NCI-H226 (cell line): ENCODE results near the gene MCC.

Experiments used
- DNase-seq: peaks from one replicate; pipeline ENCODE4 v3.0.0-alpha.2; 2015

The MCC gene

GRCh38 chr5:113040672-113041260, 447.5 kb downstream of the MCC start:
- DNase-seq: no peak

GRCh38 chr5:113039934-113040285, 448.3 kb downstream of the MCC start:
- no peak for DNase-seq

DNA sequence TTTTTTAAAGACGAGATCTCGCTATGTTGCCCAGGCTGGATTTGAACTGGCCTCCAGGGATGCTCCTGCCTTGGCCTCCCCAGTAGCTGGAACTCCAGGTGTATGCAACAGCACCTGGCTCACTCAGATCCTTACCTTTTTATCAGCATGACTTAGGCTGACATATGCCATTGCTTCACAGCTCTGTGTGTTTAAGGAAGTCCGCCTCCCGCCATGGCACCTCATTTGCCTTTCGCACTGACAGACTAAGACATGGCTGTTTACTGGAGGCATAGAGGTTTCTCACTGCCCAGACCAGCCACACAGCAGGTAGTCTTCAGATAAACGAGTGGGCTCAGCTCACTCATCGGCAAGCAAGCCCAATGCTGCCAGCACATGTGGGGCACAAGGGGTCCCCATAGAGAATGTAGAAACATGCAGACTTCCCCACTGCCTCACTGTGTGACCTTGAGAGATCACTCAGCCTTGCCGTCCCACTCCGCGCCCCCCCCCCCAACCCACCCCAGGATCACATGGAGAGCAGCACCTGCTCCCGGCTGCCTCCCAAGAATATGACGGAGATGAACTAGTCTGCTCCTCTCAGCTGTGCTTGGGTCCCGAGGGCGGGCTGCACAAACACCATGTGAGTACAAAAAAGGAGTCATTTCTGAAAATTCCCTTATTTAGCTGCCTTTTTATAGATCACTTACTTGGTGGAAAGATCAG, 448.9 kb downstream of the MCC start:
- DNase-seq: no peak

- no peak for DNase-seq
These were observed 449.5 kb downstream of the MCC start for GRCh38 chr5:113038714-113039113.

- no peak for DNase-seq
These were observed 450.1 kb downstream of the MCC start for GRCh38 chr5:113038136-113038535.

- no peak for DNase-seq
These were observed 451.4 kb downstream of the MCC start for GRCh38 chr5:113036826-113037225.

- DNase-seq: no peak
These were observed 451.9 kb downstream of the MCC start for GRCh38 chr5:113036321-113036720.

- DNase-seq: no peak
These were observed 453.2 kb downstream of the MCC start for GRCh38 chr5:113035096-113035495.

GRCh38 chr5:113034182-113034773, 454.0 kb downstream of the MCC start:
- peak; percentile 66 for DNase-seq

DNA sequence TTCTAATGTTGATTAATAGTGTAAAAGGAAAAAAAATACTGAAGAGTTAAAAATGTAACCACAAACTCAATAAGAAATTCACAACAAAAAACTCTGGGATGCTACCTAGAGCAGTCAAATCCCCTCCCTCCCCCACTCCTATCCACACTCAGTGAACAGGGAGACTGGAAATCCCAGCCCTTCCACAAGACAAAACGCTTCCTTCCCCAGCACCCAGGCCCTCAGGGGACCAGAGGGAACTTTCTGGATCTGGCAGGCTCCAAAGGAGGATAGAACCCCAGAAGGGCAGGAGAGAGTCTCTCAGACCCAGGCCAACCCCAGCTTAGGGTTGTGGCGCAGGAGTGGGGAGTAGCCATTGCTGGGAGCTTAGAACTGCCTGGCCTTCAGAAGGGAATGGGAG, 456.7 kb downstream of the MCC start:
- no peak for DNase-seq

- DNase-seq: no peak
These were observed 457.1 kb downstream of the MCC start for GRCh38 chr5:113031104-113031503.

DNA sequence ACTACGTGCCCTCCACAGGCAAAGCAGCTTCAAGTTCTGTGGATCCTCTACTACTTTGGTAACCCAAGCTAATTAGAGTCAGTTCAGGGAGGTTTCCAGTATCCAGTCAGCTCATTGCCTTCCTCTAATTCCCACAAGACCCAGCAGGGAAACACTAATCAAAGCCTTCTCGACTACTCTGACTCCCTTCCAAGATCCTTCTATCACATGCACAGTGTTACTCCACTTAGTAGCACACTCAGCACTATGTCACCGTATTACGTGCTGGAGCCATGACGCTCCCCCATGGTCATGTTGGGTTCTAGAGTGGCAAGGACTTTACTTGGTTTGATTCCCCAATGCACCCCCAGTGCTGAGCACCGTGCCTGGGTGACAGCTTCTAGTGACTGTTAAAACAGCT, 458.6 kb downstream of the MCC start:
- no peak for DNase-seq

DNA sequence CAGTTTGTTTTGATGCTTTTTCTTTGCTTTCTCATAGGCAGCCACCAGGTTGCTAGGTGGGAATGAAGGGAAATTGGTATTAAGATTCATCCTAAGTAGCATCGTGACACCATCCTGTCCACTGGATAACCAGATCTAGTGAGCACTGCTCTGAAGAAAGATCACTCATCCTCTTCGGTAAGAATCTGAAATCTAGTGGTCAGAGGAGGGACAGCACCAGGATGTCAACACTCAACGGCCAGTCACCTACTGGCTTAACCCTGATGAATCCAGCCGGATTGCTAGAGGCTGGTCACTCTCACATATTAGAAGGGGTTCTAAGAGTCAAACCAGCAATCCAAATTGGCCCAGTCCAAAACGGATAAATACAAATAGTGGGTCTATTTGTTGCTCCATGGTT, 460.8 kb downstream of the MCC start:
- DNase-seq: no peak

GRCh38 chr5:113027015-113027414, 461.2 kb downstream of the MCC start:
- DNase-seq: no peak

- DNase-seq: no peak
These were observed 462.0 kb downstream of the MCC start for GRCh38 chr5:113026211-113026610.

GRCh38 chr5:113025596-113025995, 462.7 kb downstream of the MCC start:
- no peak for DNase-seq

- DNase-seq: no peak
These were observed 464.1 kb downstream of the MCC start for GRCh38 chr5:113024076-113024697.

- no peak for DNase-seq
These were observed 465.6 kb downstream of the MCC start for GRCh38 chr5:113022661-113023060.

DNA sequence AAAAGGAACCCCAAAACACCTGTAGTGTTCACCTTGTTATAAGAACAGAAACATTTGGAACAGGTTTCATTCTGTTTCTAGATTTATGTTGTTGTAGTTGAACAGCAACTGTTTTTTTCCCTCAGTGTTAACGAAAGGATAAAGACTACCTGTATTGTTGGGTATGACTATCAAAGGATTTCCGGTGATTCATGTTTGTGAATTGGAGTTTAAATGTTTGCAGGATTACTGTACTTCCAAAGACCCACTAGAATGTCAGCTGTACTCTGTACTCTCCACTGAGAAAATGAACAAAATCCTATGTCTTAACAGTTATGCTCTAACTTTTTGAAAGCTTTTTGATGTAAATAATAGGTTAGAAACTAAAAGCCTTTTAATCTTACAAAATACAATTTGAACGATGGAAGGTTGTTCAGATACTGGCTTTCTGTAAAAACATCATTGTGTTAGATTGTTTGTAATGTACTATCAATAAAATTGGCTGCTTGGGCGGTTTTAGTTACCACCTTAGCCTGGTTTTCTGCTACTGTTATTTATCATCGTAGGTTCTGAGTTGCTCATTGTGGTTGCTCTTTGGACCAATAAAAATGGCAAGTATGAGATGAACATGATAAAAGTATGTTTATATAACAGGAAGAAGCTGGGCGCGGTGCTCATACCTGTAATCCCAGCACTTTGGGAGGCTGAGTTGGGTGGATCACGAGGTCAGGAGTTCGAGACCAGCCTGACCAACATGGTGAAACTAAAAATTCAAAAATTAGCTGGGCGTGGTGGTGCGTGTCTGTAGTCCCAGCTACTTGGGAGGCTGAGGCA, 467.6 kb downstream of the MCC start:
- DNase-seq: peak; percentile 88

- DNase-seq: peak; percentile 86
These were observed 470.2 kb downstream of the MCC start for GRCh38 chr5:113017881-113018635.

DNA sequence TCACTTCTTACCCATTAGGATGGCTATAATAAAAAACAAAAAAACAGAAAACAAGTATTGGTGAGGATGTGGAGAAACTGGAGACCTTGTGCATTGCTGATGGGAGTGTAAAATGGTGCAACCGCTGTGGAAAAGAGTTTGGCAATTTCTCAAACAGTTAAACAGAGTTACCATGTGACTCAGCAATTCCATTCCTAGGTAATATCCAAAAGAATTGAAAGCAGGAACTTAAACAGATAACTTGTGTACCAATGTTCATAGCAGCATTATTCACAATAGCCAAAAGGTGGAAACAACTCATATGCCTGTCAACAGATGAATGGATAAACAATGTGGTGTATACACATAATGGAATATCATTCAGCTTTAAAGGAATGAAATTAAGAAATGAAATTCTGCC, 482.8 kb downstream of the MCC start:
- peak; percentile 66 for DNase-seq

DNA sequence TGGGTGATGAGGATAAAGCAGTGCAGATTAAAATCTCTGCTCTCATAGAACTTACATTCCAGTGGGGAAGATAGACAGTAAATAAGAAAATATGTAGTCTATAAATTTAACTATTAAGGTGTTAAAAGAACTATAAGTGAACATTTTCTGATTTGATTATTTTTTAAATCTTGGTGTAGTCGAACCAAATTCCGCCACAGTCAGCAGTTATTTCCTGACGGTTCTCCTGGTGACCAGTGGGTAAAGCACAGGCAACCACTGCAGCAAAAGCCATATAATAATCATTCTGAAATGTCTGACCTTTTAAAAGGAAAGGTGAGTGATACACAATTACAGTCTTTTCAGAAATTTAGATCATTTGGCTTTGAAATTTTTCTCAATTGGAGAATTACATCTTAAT, 484.5 kb downstream of the MCC start:
- no peak for DNase-seq

DNA sequence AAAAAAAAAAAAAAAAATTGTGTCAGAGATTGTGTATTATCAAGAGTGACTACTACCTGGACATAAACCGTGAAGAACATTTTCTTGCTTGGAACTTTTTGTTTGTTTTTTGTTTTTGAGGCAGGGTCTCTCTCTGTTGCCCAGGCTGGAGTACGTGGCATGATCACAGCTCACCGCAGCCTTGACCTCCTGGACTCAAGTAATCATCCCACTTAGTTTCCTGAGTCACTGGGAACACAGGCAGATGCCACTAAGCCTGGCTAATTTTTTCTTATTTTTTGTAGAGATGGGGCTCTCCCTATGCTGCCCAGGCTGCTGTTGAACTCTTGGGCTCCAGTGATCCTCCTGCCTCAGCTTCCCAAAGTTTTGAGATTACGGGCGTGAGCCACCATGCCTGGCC, 485.8 kb downstream of the MCC start:
- no peak for DNase-seq
